Activated naive CD8-positive, alpha-beta T cell treated with anti-CD3 and anti-CD28 coated beads, Interleukin-2, amount 50 U/mL, for 16 hours (primary cell): ENCODE results near the gene ABCA1.
"Not testable (repeated sequence)": the region's sequence is repeated elsewhere in the genome, so short reads cannot be mapped to it uniquely, and the experiment has no call there.

Experiments used
- DNase-seq: peaks from one replicate; pipeline ENCODE4 v3.0.0-alpha.2; 2020; ENCODE audit warnings: low read depth, low spot score

The ABCA1 gene

DNA sequence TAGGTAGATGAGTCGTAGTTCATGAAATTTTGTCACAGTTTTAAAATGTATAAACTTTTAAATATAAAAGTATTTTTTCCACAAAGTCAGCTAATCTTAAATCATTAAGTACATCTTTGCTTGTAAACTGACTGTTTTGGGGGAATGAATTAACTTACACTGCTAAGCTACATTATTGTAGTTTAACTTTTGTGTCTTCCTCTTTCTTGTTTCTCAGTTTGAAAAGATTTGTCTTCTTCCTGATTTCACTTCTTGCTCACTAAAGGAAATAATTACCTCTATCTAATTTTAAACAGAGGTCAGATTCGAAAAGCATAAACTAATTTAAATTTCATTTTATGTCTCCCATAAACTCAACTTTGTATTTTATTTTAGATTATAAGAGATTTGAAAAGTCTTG is 158.3 kb downstream of the ABCA1 start:
- no peak for DNase-seq

- DNase-seq = not testable (repeated sequence)
Measured at GRCh38 chr9:104769029-104769428, 158.9 kb downstream of the ABCA1 start.

- DNase-seq = no peak
Measured at GRCh38 chr9:104767507-104767906, 160.4 kb downstream of the ABCA1 start.

DNA sequence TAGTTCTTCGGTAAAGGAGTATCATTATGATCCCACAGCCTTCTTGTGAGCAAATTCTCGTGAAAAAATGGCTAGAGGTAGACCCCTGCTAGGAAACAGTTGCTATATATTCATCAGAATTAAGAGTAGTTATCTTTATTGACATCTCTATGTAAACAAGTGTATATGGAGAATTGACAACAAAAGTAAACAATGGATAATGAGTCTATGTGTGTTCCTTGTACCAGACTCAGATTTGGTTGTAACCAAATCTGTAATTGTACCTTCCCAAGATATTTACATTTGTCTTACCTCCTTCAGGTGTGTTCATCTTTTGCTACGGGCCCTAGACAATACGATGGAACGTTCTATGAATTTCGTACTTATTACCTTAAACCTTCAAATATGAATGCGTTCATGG is 161.9 kb downstream of the ABCA1 start:
- DNase-seq = no peak

DNA sequence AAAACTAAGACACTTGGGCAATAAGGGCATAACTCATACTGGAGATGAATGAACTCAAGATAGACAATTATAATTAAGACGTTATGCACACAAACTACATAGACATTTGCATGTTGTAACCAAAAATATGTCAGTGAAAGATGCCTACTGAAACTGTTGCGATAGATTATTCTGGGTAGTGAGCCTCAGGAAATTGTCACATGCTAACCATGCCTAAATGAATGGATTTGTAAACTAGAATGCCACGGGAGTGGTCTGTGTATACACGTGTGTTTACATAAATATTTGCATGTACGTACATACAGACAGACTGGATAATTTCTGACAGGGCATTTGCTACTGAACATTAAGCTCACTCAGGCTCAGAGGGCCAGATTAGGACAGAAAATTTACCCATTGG is 162.8 kb downstream of the ABCA1 start:
- DNase-seq = no peak

DNA sequence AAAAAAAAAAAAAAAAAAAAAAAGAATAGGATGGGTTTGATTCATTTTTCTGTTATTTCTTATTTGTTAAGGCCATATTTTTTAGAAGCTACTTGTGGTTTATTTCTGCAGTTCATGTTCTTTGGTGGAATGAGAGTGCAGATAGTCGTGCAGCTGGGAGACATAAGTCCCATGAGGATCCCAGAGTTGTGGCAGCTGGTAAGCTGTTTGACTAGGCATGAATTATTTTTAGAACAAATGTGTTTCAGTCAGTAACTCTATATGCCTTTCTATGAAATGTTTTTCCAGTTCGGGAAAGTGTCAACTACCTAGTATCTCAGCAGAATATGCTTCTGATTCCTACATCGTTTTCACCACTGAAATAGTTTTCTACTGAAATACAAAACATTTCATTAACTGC is 169.0 kb downstream of the ABCA1 start:
- no peak for DNase-seq

GRCh38 chr9:104750185-104750767 is 177.7 kb downstream of the ABCA1 start:
- no peak for DNase-seq

DNA sequence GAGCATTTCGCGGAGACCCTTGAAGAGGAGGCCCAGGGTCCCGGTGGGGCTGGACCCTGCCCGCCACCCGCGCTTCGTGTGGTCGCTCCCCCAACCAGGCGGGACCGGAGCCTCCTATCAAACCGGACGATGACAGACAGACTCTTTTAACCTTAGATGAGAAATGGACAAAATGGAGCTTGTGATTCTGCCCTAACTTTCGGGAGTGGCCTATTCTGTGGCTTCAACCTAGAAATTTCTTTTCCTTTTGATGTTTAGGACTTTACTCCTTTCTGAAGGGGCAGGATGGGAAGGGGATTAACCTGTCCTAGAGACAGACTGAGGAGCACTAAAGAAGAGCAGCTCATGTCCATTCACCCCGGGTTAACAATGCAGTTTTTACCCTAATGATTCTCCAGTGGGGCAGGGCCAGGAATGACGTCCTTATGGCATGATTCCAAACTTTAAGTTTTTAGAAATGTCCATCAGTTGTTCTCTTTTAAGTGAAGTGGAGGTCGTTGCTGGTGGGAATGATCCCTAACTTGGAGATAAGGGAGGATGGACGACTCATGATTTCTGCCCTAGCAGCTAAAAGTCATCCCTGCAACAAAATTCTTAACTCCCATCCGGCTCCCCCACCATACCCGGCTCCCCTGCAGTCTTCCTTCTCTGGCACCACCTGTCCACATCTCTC is 179.5 kb downstream of the ABCA1 start:
- no peak for DNase-seq

- peak; percentile 70 for DNase-seq
Measured at GRCh38 chr9:104747565-104748358, 180.2 kb downstream of the ABCA1 start, which contains the start of gene NIPSNAP3A. NIPSNAP3A (plus strand) TSS chr9:104747683; CDS start chr9:104747793, 110 bp downstream.

- DNase-seq = no peak
Measured at GRCh38 chr9:104747245-104747564, 180.8 kb downstream of the ABCA1 start.

GRCh38 chr9:104746798-104747197 is 181.2 kb downstream of the ABCA1 start:
- no peak for DNase-seq

DNA sequence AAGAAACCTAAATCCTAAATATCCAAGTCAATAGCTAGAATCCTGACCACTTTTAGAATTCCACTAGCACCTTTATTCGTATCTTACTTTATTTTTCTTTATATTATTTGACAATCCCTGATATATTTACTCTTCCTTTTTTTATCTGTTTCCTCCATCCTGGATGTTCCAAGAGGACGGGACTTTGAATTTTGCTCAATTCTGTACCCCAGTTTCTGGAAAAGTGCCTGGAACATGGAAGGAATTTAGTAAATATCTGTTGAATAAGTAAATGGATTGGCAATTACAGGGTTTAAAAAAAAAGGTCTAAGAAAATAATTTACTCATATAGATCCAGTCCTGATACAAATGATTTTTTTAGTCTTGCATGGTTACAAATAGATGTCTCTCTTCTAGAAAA is 181.7 kb downstream of the ABCA1 start:
- no peak for DNase-seq

- DNase-seq = no peak
Measured at GRCh38 chr9:104745852-104746251, 182.1 kb downstream of the ABCA1 start.

- no peak for DNase-seq
Measured at GRCh38 chr9:104743376-104743985, 184.5 kb downstream of the ABCA1 start.

DNA sequence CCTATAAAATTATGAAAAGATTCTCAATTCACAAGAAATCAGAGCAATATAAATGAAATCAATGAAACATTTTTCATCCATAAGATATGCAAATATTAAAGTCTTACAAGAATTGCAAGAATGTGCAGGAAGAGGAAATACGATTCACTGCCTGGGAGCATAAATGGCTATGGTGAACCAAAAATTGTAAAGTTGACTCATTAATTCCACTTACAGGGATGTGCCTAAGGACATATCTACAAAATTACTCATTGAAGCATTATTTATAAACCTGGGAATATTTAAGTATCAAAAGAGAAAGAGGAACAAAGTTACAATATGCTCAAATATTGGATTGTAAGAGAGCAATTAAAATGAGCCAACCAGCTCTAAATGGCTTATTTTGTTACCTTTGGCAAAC is 187.3 kb downstream of the ABCA1 start:
- DNase-seq = no peak

DNA sequence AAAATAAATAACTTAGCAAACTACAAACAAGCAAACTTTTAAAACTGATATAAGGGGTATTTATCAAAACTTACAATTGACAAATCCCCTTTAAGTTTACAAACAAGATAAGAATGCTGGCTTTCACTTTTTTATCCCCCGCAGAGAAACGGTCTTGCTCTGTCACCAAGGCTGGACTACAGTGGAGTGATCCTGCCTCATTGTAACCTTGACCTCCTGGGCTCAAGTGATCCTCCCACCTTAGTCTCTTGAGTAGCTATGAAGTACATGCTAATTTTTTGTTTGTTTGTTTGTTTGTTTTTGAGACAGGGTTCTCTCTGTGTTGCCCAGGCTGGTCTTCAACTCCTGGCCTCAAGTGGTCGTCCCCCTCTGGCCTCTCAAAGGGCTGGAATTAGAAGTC is 189.5 kb downstream of the ABCA1 start:
- DNase-seq = no peak
